ENCODE data around the gene RNPS1.

- TF ChIP-seq CTCF (IDR thresholded peaks at IDR 0.05; ENCODE audit: low read depth, low read length) (no peak), POLR2A (IDR thresholded peaks at IDR 0.05; ENCODE audit: extremely low read depth, insufficient read length) (no peak)
Observed at GRCh38 chr16:2288726-2289125, 20.8 kb upstream of the RNPS1 start.

Measured in NB4 (cell line).